Measurements from ENCODE around the gene NBEAL2. TPM values are rescaled to one million over a fixed set of nuclear protein-coding genes. Genes with fewer than 3 reads are reported as not detected.

NBEAL2 gene
- total and polyA plus RNA-seq, 2 of the 4 experiments (the other 2 are of a cell fraction): 2.2 to 12.5 TPM

- no peak overlapping the region for H2BK15ac ChIP-seq (ENCODE audit: low read depth, low read length)
- peaks cover 6% of the 10 kb centered on the region; the same call in 1 of the 2 replicates for H3K36me3 ChIP-seq (ENCODE audit: control insufficient read depth, insufficient read depth, low read length)
- no peaks in the 10 kb centered on the region for H3K27me3 ChIP-seq (ENCODE audit: control insufficient read depth, insufficient read depth, low read length)
- H3K23ac ChIP-seq (ENCODE audit: low read depth, low read length): no peak overlapping the region
- no TSS peak for BruUV-seq (replicated peaks)
- H3K14ac ChIP-seq (replicated peaks; ENCODE audit: low read depth, low read length): no peak overlapping the region
- DNase-seq (no peak), ATAC-seq (ENCODE audit: low read depth) (no peak)
- no peaks in the 10 kb centered on the region; the same call in 1 of the 2 replicates for H4K20me1 ChIP-seq (ENCODE audit: insufficient read depth, low read length)
- H3K56ac ChIP-seq (ENCODE audit: extremely low read depth, insufficient read depth, low read length): no peak overlapping the region
- no peak for TF ChIP-seq SMC3 (IDR thresholded peaks at IDR 0.05; ENCODE audit: low read depth, low read length)
- no peak for TF ChIP-seq CEBPB (IDR thresholded peaks at IDR 0.05; ENCODE audit: low read depth, low read length)
- no peak for TF ChIP-seq FOS (IDR thresholded peaks at IDR 0.05; ENCODE audit: low read depth, low read length)
- no peak for TF ChIP-seq USF2 (IDR thresholded peaks at IDR 0.05; ENCODE audit: low read depth, low read length)
- no peak overlapping the region for H4K8ac ChIP-seq (ENCODE audit: low read depth in 2 of 2, low read length in 2 of 2)
- no peak overlapping the region for H2BK5ac ChIP-seq (ENCODE audit: low read depth, low read length, poor library complexity, severe bottlenecking)
- peaks cover 3% of the 10 kb centered on the region; the same call in 1 of the 2 replicates for H3K4me1 ChIP-seq (ENCODE audit: control insufficient read depth, insufficient read depth, low read length)
- no peaks in the 10 kb centered on the region for H3K9me3 ChIP-seq (ENCODE audit: control insufficient read depth, insufficient read depth, low read length)
- no peak overlapping the region for H2AK9ac ChIP-seq (replicated peaks; ENCODE audit: low read depth, low read length, poor library complexity)
- ChIA-PET POLR2A (ENCODE audit: unreplicated experiment) (no interaction called here), CTCF (no interaction called here)
- H3K9ac ChIP-seq (ENCODE audit: low read depth, low read length): no peak overlapping the region
- H3K79me1 ChIP-seq (ENCODE audit: low read depth in 1 of 2, low read length in 2 of 2): no peaks in the 10 kb centered on the region
- 95% methylated on average over 10 of the region's 27 CpGs; no CpG with 5 or more reads in 1 of the 2 experiments for WGBS, 2 experiments (ENCODE audit: extremely low coverage in 2 of 2, insufficient read length in 1 of 2)
- H4K91ac ChIP-seq (ENCODE audit: insufficient read depth, low read depth, low read length): no peak overlapping the region
- H3K4ac ChIP-seq (ENCODE audit: low read depth, low read length): no peak overlapping the region
- in situ Hi-C loops (cut with MboI; ENCODE audit: low sequenced_read_pairs): no loop called here
- no peak overlapping the region for H3K27ac ChIP-seq (ENCODE audit: insufficient read depth, low read length)
- H2AFZ ChIP-seq (replicated peaks; ENCODE audit: low read length, poor library complexity): no peak overlapping the region
- intact Hi-C loops (cut with micrococcal nuclease): no loop called here
- dilution Hi-C loops (cut with HindIII; ENCODE audit: low sequenced_read_pairs, unreplicated experiment): no loop called here
- no peak overlapping the region for H2BK120ac ChIP-seq (ENCODE audit: low read depth, low read length)
- no peak overlapping the region for H3K4me3 ChIP-seq (ENCODE audit: insufficient read depth, low read depth, low read length)
- H3K18ac ChIP-seq (ENCODE audit: low read depth, low read length): no peak overlapping the region
- H3K9me1 ChIP-seq (ENCODE audit: insufficient read depth, low read length): peaks cover 10% of the 10 kb centered on the region; the same call in 1 of the 2 replicates
- no peak overlapping the region for H4K5ac ChIP-seq (ENCODE audit: low read depth, low read length)
- no peak overlapping the region for H2BK20ac ChIP-seq (ENCODE audit: low read depth, low read length)
- no peak overlapping the region for H3K4me2 ChIP-seq (ENCODE audit: low read depth, low read length)
- no peak overlapping the region for H2AK5ac ChIP-seq (ENCODE audit: low read depth, low read length)
Observed at GRCh38 chr3:47003461-47004368, 24.2 kb downstream of the NBEAL2 start.
